ENCODE data around the gene CORO2B.

Gene CORO2B

DNA sequence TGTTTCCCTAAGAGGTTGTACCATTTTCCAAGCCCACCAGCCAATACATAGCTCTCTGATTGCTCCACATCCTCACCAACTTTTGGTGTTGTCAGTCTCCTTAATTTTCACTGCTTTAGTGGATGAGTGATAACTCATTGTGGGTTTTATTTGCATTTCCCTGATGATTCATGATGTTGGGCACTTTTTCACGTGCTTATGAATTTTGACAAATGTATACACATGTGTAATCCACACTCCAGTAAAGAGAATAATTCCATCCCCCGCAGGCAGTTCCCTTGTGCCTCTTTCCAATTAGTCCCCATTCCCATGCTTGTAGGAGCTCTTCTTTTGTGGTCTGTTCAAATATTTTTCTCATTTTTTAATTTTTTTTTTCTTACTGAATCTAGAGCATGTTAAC lies 189.5 kb downstream of the CORO2B start:
- TF ChIP-seq, protein P1, sequence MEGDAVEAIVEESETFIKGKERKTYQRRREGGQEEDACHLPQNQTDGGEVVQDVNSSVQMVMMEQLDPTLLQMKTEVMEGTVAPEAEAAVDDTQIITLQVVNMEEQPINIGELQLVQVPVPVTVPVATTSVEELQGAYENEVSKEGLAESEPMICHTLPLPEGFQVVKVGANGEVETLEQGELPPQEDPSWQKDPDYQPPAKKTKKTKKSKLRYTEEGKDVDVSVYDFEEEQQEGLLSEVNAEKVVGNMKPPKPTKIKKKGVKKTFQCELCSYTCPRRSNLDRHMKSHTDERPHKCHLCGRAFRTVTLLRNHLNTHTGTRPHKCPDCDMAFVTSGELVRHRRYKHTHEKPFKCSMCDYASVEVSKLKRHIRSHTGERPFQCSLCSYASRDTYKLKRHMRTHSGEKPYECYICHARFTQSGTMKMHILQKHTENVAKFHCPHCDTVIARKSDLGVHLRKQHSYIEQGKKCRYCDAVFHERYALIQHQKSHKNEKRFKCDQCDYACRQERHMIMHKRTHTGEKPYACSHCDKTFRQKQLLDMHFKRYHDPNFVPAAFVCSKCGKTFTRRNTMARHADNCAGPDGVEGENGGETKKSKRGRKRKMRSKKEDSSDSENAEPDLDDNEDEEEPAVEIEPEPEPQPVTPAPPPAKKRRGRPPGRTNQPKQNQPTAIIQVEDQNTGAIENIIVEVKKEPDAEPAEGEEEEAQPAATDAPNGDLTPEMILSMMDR (conservative IDR thresholded peaks at IDR 0.05; ENCODE audit: low read length): no peak
- peak; percentile 31 for DNase-seq (ENCODE audit: low read depth)
- H3K4me3 ChIP-seq (ENCODE audit: low read length): no peak overlapping the region

DNA sequence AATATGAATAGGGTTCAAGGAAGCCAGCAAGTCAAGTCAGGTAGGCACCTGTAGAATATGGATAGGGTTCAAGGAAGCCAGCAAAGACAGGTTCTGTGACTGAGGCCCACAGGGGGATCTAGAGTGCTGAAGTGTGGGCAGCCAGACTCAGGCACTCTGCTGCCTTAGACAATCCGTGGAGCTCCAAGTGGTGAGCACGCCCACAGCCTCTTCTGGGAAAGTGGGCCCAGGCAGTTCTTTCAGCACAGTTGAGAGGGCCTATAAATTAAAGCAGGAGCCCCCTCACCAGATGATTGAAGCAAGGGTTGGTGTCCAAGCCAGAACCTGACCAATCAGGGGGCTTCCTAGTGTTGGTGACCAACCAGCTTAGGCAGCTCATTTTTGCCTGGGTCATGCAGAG lies 190.9 kb downstream of the CORO2B start:
- DNase-seq (ENCODE audit: low read depth): no peak
- TF ChIP-seq, protein P1 (conservative IDR thresholded peaks at IDR 0.05; ENCODE audit: low read length): no peak
- H3K4me3 ChIP-seq (ENCODE audit: low read length): no peak overlapping the region

DNA sequence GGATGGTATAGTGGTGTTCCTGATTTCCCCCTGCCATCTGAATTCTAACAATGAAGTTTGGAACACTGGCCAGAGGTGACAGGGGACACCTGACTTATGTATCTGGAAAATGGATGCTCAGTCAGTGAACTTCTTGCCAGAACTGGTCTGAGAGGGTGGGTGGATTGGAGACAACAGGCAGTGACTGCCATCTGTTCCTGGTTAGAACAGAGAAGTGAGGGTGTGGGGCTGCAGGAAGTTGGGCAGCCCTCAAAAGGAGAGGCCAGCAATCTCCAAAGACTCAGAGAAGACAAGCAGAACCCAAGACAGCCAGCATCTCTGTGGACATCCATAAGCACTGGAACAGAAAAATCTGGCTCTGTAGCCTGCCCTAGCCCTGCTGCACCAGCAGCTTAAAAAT lies 191.4 kb downstream of the CORO2B start:
- TF ChIP-seq, protein P1 (conservative IDR thresholded peaks at IDR 0.05; ENCODE audit: low read length): no peak
- no peak overlapping the region for H3K4me3 ChIP-seq (ENCODE audit: low read length)
- DNase-seq (ENCODE audit: low read depth): no peak

DNA sequence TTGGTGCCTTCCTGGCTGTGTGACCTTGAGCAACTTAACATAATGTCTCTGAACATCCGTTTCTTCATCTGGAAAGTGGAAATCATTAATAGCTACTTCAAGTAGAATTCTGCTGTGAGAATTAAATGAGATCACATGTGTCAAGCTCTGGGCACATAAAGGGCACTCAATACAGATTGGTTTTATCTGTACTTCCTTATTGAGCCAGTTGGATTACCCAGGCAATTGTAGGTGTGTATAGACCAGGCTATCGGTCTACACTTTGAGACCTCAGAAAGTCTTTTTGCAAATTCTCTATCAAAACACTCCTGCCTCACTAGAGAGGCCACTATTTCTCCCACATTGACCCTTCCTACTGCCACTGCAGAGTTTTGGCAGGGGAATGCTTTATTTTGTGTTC lies 194.2 kb downstream of the CORO2B start:
- H3K4me3 ChIP-seq (ENCODE audit: low read length): no peak overlapping the region

DNA sequence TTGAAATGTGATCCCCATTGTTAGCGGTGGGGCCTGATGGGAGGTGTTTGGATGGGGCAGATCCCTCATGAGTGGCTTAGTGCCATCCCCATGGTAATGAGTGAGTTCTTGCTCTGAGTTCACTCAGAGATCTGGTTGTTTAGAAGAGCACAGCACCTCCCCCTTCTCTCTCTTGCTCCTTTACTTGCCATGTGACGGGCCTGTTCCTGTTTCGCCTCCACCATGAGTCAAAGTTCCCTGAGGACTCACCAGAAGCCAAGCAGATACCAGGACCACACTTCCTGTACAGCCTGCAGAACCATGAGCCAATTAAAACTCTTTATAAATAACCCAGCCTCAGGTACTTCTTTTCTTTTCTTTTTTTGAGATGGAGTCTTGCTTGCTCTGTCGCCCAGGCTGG lies 195.3 kb downstream of the CORO2B start:
- no peak for DNase-seq (ENCODE audit: low read depth)
- H3K4me3 ChIP-seq (ENCODE audit: low read length): no peak overlapping the region
- TF ChIP-seq, protein P1 (conservative IDR thresholded peaks at IDR 0.05; ENCODE audit: low read length): no peak

More for the DNA sequence above, 194.2 kb downstream of the CORO2B start:
- DNase-seq (ENCODE audit: low read depth): no peak
- TF ChIP-seq, protein P1 (conservative IDR thresholded peaks at IDR 0.05; ENCODE audit: low read length): no peak

- TF ChIP-seq, protein P1 (conservative IDR thresholded peaks at IDR 0.05; ENCODE audit: low read length): no peak
- H3K4me3 ChIP-seq (ENCODE audit: low read length): no peak overlapping the region
- peak; percentile 59 for DNase-seq (ENCODE audit: low read depth)
These were observed 195.9 kb downstream of the CORO2B start for GRCh38 chr15:68774521-68775235.

- TF ChIP-seq, protein P1 (conservative IDR thresholded peaks at IDR 0.05; ENCODE audit: low read length): no peak
- no peak for DNase-seq (ENCODE audit: low read depth)
These were observed 196.4 kb downstream of the CORO2B start for GRCh38 chr15:68775236-68775577.

More at GRCh38 chr15:68775236-68775577, 196.4 kb downstream of the CORO2B start:
- no peak overlapping the region for H3K4me3 ChIP-seq (ENCODE audit: low read length)
